GM12873 (cell line): Measurements from ENCODE around the gene CRMP1.

Source experiments
- TF ChIP-seq, protein P1 (sequence below): IDR thresholded peaks from 2 replicates; pipeline ENCODE4 v1.5.1; 2012; ENCODE audit warnings: low read depth, mild to moderate bottlenecking, moderate library complexity, low read length, control low read depth; ENCODE audit not compliant: insufficient read depth; ENCODE audit errors: missing control alignments

The CRMP1 gene

GRCh38 chr4:5925419-5926200, 32.7 kb upstream of the CRMP1 start:
- TF ChIP-seq, protein P1, sequence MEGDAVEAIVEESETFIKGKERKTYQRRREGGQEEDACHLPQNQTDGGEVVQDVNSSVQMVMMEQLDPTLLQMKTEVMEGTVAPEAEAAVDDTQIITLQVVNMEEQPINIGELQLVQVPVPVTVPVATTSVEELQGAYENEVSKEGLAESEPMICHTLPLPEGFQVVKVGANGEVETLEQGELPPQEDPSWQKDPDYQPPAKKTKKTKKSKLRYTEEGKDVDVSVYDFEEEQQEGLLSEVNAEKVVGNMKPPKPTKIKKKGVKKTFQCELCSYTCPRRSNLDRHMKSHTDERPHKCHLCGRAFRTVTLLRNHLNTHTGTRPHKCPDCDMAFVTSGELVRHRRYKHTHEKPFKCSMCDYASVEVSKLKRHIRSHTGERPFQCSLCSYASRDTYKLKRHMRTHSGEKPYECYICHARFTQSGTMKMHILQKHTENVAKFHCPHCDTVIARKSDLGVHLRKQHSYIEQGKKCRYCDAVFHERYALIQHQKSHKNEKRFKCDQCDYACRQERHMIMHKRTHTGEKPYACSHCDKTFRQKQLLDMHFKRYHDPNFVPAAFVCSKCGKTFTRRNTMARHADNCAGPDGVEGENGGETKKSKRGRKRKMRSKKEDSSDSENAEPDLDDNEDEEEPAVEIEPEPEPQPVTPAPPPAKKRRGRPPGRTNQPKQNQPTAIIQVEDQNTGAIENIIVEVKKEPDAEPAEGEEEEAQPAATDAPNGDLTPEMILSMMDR = no peak

DNA sequence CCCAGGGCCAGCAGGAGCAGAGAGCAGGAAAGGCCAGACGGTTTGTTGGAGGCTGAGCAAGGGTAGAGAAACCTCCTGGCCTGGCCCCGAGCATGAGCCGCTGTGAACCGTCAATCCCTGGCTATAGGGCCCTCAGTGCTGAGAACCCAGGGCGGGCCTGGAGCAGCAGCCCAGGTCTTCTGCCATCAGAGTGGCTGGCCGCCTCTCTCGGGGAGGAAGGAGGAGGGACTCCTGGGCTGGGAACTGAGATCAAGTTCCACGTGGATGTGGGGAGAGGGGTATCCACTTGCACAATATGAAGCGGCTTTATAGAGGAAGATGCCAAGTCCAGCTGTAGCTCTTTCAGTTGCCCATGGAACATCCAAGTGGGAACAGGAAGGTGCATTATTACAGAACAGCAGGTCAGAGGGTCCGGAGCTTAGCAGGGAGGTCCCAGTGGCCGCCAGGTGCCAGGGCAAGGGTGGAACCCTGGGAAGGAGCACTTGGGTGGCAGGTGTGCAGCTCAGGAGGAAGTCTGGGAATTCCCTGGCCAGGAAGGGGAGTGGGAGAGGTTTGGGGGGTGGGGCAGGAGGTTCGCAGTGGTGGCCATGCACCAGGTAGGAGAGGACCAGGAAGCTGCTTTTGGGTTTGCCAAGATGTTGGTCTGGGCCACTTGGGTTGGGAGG, 31.7 kb upstream of the CRMP1 start:
- TF ChIP-seq, protein P1 = no peak

- TF ChIP-seq, protein P1 = no peak
Observed at GRCh38 chr4:5923376-5923775, 30.5 kb upstream of the CRMP1 start.

DNA sequence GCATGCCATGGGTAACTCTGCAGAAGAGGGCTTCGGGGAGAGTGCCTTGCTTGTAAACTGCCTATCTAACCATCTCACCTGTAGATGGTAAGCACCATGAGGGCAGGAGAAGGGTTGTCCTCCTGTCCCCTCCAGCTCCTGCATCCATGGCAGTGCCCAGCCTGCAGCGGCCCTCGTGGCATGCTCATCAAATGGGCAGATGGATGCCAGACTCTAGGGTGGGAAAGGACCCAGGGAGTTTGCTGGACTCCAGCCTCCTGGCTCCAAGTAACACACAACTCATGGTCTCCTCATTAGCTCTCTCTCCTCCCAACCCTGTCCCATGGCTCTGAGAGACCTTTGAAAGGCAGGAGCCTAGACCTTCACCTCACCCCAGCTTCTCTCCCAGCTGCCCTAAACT, 29.7 kb upstream of the CRMP1 start:
- TF ChIP-seq, protein P1 = no peak

DNA sequence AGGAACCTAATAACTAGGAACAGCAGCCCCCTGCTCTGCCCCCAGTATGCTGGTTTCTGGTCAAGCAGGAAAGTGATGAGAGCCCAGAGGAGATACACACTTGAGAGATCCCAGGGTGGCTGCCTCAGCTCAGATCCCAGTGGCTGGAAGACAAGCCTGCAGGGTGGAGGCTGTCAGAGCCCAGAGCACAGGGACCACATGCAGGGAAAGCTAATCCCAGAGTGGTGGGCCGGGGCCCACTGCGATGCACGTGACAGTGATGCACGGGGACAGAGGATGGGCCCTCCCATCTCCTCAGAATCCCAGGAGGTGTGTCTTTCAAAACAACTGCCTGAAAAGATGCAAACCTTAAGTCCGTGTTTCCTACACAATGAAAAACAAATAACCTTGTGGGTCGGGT, 29.1 kb upstream of the CRMP1 start:
- TF ChIP-seq, protein P1 = no peak

DNA sequence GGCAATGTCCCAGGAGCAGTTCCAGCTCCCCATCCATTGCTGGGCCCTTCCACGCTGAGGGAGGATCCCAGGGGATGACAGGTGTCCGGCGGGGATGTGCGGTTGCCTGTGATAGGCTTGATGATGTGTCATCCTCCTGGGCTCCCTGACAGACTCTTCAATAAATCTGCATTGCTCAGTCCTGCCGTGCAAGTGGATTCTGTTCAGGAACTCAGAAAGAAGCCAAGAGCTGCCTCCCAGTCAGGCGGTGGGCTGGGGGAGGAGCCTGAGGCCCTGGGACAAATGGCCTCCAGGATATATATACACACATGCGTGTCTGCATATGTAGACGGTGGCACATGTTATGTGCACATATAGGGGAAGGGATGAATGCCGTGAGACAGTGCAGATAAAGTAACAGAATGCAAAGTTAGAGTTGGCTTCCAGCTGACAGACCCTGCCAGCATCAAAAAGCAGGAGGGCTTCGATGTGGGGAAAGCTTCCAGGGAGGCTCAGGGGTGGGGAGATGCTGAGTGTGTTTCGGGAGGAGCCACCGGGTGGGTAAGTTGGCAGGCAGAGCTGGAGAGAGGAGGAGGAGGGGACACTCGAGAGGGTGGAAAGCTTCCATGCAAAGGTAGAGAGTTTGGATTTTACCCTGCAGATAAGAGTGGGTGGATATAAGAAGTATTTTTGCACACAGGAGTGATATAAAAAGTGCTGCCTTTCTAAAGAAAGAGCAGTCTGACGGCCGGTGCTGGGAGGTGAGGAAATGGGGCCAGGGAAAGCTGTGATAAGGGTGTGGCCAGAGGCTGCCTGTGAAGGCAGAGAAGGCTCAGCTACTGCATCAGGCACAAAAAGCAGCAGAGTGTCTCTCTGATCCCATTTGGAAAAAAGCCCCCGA, 28.5 kb upstream of the CRMP1 start:
- TF ChIP-seq, protein P1 = no peak

DNA sequence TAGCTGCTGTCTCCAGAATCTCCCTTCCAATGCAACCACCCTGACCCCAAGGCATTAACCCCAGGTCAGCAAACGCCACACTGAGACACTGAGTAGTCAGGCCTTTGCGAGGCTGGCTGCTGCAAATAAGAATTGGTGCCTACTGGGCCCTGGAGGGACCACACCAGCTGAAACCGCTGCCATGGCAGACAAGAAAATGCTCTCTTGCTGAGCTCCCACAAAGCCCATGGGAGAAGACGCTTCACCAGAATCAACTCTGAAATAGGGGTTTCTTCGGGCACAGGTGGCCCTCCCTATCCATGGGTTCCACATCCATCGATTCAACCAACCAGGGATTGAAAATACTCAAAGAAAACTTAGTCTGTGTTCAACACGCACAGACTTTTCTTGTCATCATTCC, 26.7 kb upstream of the CRMP1 start:
- TF ChIP-seq, protein P1 = no peak
